Osteocyte (in vitro differentiated cells): Measurements from ENCODE around the gene SORCS1. TPM values are rescaled to one million over a fixed set of nuclear protein-coding genes. Genes with fewer than 3 reads are reported as not detected.

Experiments used
- DNase-seq: peaks from one replicate; pipeline ENCODE4 v3.0.0; 2021; ENCODE audit warnings: mixed read lengths; ENCODE audit not compliant: unreplicated experiment; ENCODE audit errors: extremely low spot score
- H3K27ac Mint-ChIP-seq: one replicate; pipeline ENCODE4 v1.8.0; 2021; ENCODE audit warnings: mild to moderate bottlenecking, mixed read lengths; ENCODE audit not compliant: unreplicated experiment
- H3K27me3 Mint-ChIP-seq: one replicate; pipeline ENCODE4 v1.8.0; 2021; ENCODE audit warnings: mixed read lengths; ENCODE audit not compliant: unreplicated experiment
- H3K36me3 Mint-ChIP-seq: one replicate; pipeline ENCODE4 v1.8.0; 2021; ENCODE audit warnings: mixed read lengths; ENCODE audit not compliant: unreplicated experiment
- H3K4me1 Mint-ChIP-seq: one replicate; pipeline ENCODE4 v1.8.0; 2021; ENCODE audit warnings: mixed read lengths; ENCODE audit not compliant: unreplicated experiment
- H3K4me3 Mint-ChIP-seq: one replicate; pipeline ENCODE4 v1.8.0; 2021; ENCODE audit warnings: mild to moderate bottlenecking, moderate library complexity, mixed read lengths; ENCODE audit not compliant: unreplicated experiment
- H3K9me3 Mint-ChIP-seq: one replicate; pipeline ENCODE4 v1.8.0; 2021; ENCODE audit warnings: mixed read lengths; ENCODE audit not compliant: unreplicated experiment
- CTCF ChIP-seq: fragments of 200-600 bp; sonication (generic); IDR thresholded peaks from 2 replicates; pipeline ENCODE4 v1.5.0; 2021; ENCODE audit warnings: antibody characterized with exemption, mild to moderate bottlenecking, moderate library complexity
- total RNA-seq: library from RNA; stranded (reverse); gene quantifications from 2 replicates; pipeline ENCODE4 v1.2.1, GENCODE V29; 2021

SORCS1 gene
- total RNA-seq, 1 donor from 2014 or later: not detected

- no peak for DNase-seq
- no peak overlapping the region for H3K27ac Mint-ChIP-seq
- no peak for TF ChIP-seq CTCF
- peaks cover 11% of the 10 kb centered on the region for H3K9me3 Mint-ChIP-seq
- H3K36me3 Mint-ChIP-seq: no peaks in the 10 kb centered on the region
- H3K4me3 Mint-ChIP-seq: no peak overlapping the region
- H3K27me3 Mint-ChIP-seq: no peaks in the 10 kb centered on the region
- H3K4me1 Mint-ChIP-seq: no peaks in the 10 kb centered on the region
Observed at GRCh38 chr10:106789623-106790022, 374.9 kb downstream of the SORCS1 start.

- H3K9me3 Mint-ChIP-seq: peaks cover 15% of the 10 kb centered on the region
- no peaks in the 10 kb centered on the region for H3K36me3 Mint-ChIP-seq
- no peak overlapping the region for H3K4me3 Mint-ChIP-seq
- TF ChIP-seq CTCF: no peak
- no peaks in the 10 kb centered on the region for H3K27me3 Mint-ChIP-seq
- no peak for DNase-seq
- H3K27ac Mint-ChIP-seq: no peak overlapping the region
- no peaks in the 10 kb centered on the region for H3K4me1 Mint-ChIP-seq
Observed at GRCh38 chr10:106788982-106789381, 375.5 kb downstream of the SORCS1 start.

- H3K36me3 Mint-ChIP-seq: no peaks in the 10 kb centered on the region
- H3K27me3 Mint-ChIP-seq: no peaks in the 10 kb centered on the region
- DNase-seq: no peak
- no peaks in the 10 kb centered on the region for H3K4me1 Mint-ChIP-seq
- TF ChIP-seq CTCF: no peak
- no peak overlapping the region for H3K4me3 Mint-ChIP-seq
- peaks cover 23% of the 10 kb centered on the region for H3K9me3 Mint-ChIP-seq
- no peak overlapping the region for H3K27ac Mint-ChIP-seq
Observed at GRCh38 chr10:106785528-106785927, 379.0 kb downstream of the SORCS1 start.

GRCh38 chr10:106780632-106781031 lies 383.9 kb downstream of the SORCS1 start:
- H3K27me3 Mint-ChIP-seq: no peaks in the 10 kb centered on the region

GRCh38 chr10:106777841-106778240 lies 386.7 kb downstream of the SORCS1 start:
- Mint-ChIP-seq H3K27me3 (no peaks in the 10 kb centered on the region), H3K27ac (no peak overlapping the region), H3K9me3 (peaks cover 7% of the 10 kb centered on the region), H3K4me3 (no peak overlapping the region), H3K36me3 (no peaks in the 10 kb centered on the region), H3K4me1 (no peaks in the 10 kb centered on the region)
- TF ChIP-seq CTCF: no peak
- no peak for DNase-seq

More at GRCh38 chr10:106780632-106781031, 383.9 kb downstream of the SORCS1 start:
- peaks cover 23% of the 10 kb centered on the region for H3K9me3 Mint-ChIP-seq
- DNase-seq: no peak
- TF ChIP-seq CTCF: no peak
- H3K4me3 Mint-ChIP-seq: no peak overlapping the region
- no peak overlapping the region for H3K27ac Mint-ChIP-seq
- H3K36me3 Mint-ChIP-seq: no peaks in the 10 kb centered on the region
- H3K4me1 Mint-ChIP-seq: no peaks in the 10 kb centered on the region
